ENCODE data around the gene RPS21. TPM values are rescaled to one million over a fixed set of nuclear protein-coding genes. Genes with fewer than 3 reads are reported as not detected.
A peak's percentile ranks its signal among the peaks of the same experiment; 100 is the strongest.

RPS21 gene
- polyA plus RNA-seq, 1 of the 3 experiments (the other 2 are of a cell fraction), result 16,625 TPM

- Histone ChIP-seq H3F3A (replicated peaks; ENCODE audit: insufficient read depth) (peaks cover 16% of the 10 kb centered on the region), H3K9me3 (no peaks in the 10 kb centered on the region), H3K36me3 (replicated peaks in 1 of 2; ENCODE audit: control insufficient read depth in 1 of 2, insufficient read depth in 2 of 2, low read length in 1 of 2) (peaks cover 3 to 10% of the 10 kb centered on the region in 2 experiments), H4K20me1 (ENCODE audit: insufficient read depth) (peaks cover 9% of the 10 kb centered on the region; the same call in 1 of the 2 replicates), H3K27ac (ENCODE audit: low read depth in 2 of 2, low read length in 1 of 2) (peak overlapping the region in 1 of 2 experiments; percentile 52; a peak in 1 of 4 replicates), H2AFZ (ENCODE audit: low read depth) (no peak overlapping the region), H3K9ac (no peak overlapping the region), H3K4me3 (ENCODE audit: low read depth in 2 of 2, low read length in 1 of 2) (no peak overlapping the region), H3K4me2 (no peak overlapping the region), H3K9me2 (no peaks in the 10 kb centered on the region), H3K4me1 (ENCODE audit: control insufficient read depth in 1 of 2, insufficient read depth in 2 of 2, low read depth in 1 of 2, low read length in 1 of 2) (peaks cover 7 to 22% of the 10 kb centered on the region in 2 experiments; a peak in 2 of 4 replicates), H3K27me3 (ENCODE audit: insufficient read depth) (no peaks in the 10 kb centered on the region), H3K79me2 (ENCODE audit: insufficient read depth) (peaks cover 51% of the 10 kb centered on the region)
- TF ChIP-seq RXRA (IDR thresholded peaks at IDR 0.05; ENCODE audit: borderline replicate concordance, low read depth), result no peak
- no peak for TF ChIP-seq FOSL2 (IDR thresholded peaks at IDR 0.05; ENCODE audit: borderline replicate concordance, low read depth)
- no peak for TF ChIP-seq MXI1 (IDR thresholded peaks at IDR 0.05; ENCODE audit: low read depth, low read length)
- no peak for TF ChIP-seq CTCF (IDR thresholded peaks at IDR 0.05)
- no peak for TF ChIP-seq REST (IDR thresholded peaks at IDR 0.05; ENCODE audit: low read depth, low read length)
- no peak for DNase-seq
- CTCF ChIA-PET, result interaction anchor here (0.9 to 5.6 kb wide), 4 partner anchors 13 to 79 kb away, joined by 4 to 127 read pairs (median 20); partner anchors contain the start of genes ADRM1 and LAMA5
- WGBS (ENCODE audit: low lambda C conversion rate), result 56% methylated on average over 14 of the region's 16 CpGs
- POLR2A ChIA-PET, result interaction anchor here (1.5 kb wide), 1 partner anchor 12 kb away, joined by 8 read pairs; no protein-coding TSS in a partner anchor
Observed at GRCh38 chr20:62381202-62381797, 5.6 kb upstream of the RPS21 start.

- no peaks in the 10 kb centered on the region for H3K9me3 ChIP-seq
- H3K4me2 ChIP-seq, result no peak overlapping the region
- CTCF ChIA-PET, result interaction anchor here (0.7 to 5.6 kb wide), 17 partner anchors 14 to 371 kb away, joined by 3 to 127 read pairs (median 6); partner anchors contain the start of genes ADRM1, LAMA5 and OSBPL2
- POLR2A ChIA-PET, result interaction anchor here (1.0 to 1.5 kb wide), 2 partner anchors 13 to 15 kb away, joined by 4 to 8 read pairs; partner anchors contain the start of gene LAMA5
- no peak overlapping the region for H3K9ac ChIP-seq
- H3K27ac ChIP-seq (ENCODE audit: low read depth in 2 of 2, low read length in 1 of 2), result peak overlapping the region in 1 of 2 experiments; percentile 52; a peak in 1 of 4 replicates
- no peak overlapping the region for H3K4me3 ChIP-seq (ENCODE audit: low read depth in 2 of 2, low read length in 1 of 2)
- H2AFZ ChIP-seq (ENCODE audit: low read depth), result no peak overlapping the region
- H3K36me3 ChIP-seq (replicated peaks in 1 of 2; ENCODE audit: control insufficient read depth in 1 of 2, insufficient read depth in 2 of 2, low read length in 1 of 2), result peaks cover 3 to 10% of the 10 kb centered on the region in 2 experiments
- 94% methylated on average over 6 of the region's 6 CpGs for WGBS (ENCODE audit: low lambda C conversion rate)
- no peaks in the 10 kb centered on the region for H3K27me3 ChIP-seq (ENCODE audit: insufficient read depth)
- H3K79me2 ChIP-seq (ENCODE audit: insufficient read depth), result peaks cover 57% of the 10 kb centered on the region
- peaks cover 9% of the 10 kb centered on the region; the same call in 1 of the 2 replicates for H4K20me1 ChIP-seq (ENCODE audit: insufficient read depth)
- peaks cover 7 to 16% of the 10 kb centered on the region in 2 experiments; a peak in 2 of 4 replicates for H3K4me1 ChIP-seq (ENCODE audit: control insufficient read depth in 1 of 2, insufficient read depth in 2 of 2, low read depth in 1 of 2, low read length in 1 of 2)
- DNase-seq, result no peak
- H3F3A ChIP-seq (replicated peaks; ENCODE audit: insufficient read depth), result peaks cover 16% of the 10 kb centered on the region
- no peaks in the 10 kb centered on the region for H3K9me2 ChIP-seq
- TF ChIP-seq FOXJ3 (CRISPR knock-in tag; IDR thresholded peaks at IDR 0.05) (no peak), RCOR1 (IDR thresholded peaks at IDR 0.05; ENCODE audit: low read length) (no peak), MAX (IDR thresholded peaks at IDR 0.05; ENCODE audit: low read depth) (no peak), USF2 (IDR thresholded peaks at IDR 0.05; ENCODE audit: borderline replicate concordance, low read depth, low read length) (no peak), PBX3 (IDR thresholded peaks at IDR 0.05) (no peak)
Observed at GRCh38 chr20:62381842-62382241, 5.1 kb upstream of the RPS21 start.
